Neural progenitor cell (in vitro differentiated cells): ENCODE results near the gene REEP3.

Experiments
- CTCF ChIP-seq: fragments of 200-600 bp; sonication (generic); IDR thresholded peaks from 2 replicates; pipeline ENCODE4 v1.5.1; 2017; ENCODE audit warnings: antibody characterized with exemption, mild to moderate bottlenecking
- EZH2phosphoT487 ChIP-seq: fragments of 200-600 bp; sonication (generic); IDR thresholded peaks from 2 replicates; pipeline ENCODE4 v1.6.1; 2017; ENCODE audit warnings: antibody characterized with exemption

- no peak for TF ChIP-seq CTCF
- no peak for TF ChIP-seq EZH2phosphoT487
These were observed 46.7 kb upstream of the REEP3 start for GRCh38 chr10:63474488-63474887.
